PC-3 (cell line): Measurements from ENCODE around the gene CTNS. TPM values are rescaled to one million over a fixed set of nuclear protein-coding genes. Genes with fewer than 3 reads are reported as not detected.

Source experiments
- ATAC-seq: fragments of 200-7000 bp; cut with Tn5 transposase; 2 replicates; pipeline ENCODE4 v1.9.1; 2020; ENCODE audit warnings: mild to moderate bottlenecking, moderate library complexity
- BruUV-seq: library from RNA; stranded (reverse); fragments of 400-500 nt; replicated peaks from 2 replicates; lab custom pipeline; 2021; lab: Mats Ljungman, UMichigan
- CTCF ChIA-PET: fragments of 300-600 bp; sonication (Branson Sonifier 250); formaldehyde crosslinking; loops from one replicate; lab custom pipeline; 2022; ENCODE audit warnings: antibody characterized with exemption; lab: Charles Lee
- POLR2A ChIA-PET: fragments of 300-600 bp; sonication (Branson Sonifier 250); formaldehyde crosslinking; loops from one replicate; lab custom pipeline; 2022; ENCODE audit warnings: antibody characterized with exemption; ENCODE audit not compliant: unreplicated experiment; lab: Charles Lee
- DNase-seq: peaks from one replicate; pipeline ENCODE4 v3.0.0-alpha.2; 2015
- H2AFZ ChIP-seq: fragments of 300-600 bp; sonication (generic); 2 replicates; pipeline ENCODE4 v1.6.0; 2016; ENCODE audit warnings: antibody characterized with exemption, low read length
- H3F3A ChIP-seq: fragments of 300-600 bp; sonication (generic); one replicate; pipeline ENCODE4 v1.6.0; 2017; ENCODE audit warnings: antibody characterized with exemption, low read length, control low read depth, mild to moderate bottlenecking; ENCODE audit not compliant: unreplicated experiment
- H3K27ac ChIP-seq: fragments of 300-600 bp; sonication (generic); 2 replicates; pipeline ENCODE4 v1.5.1; 2016; ENCODE audit warnings: mild to moderate bottlenecking, low read length
- H3K27me3 ChIP-seq: fragments of 300-600 bp; sonication (generic); 2 replicates; pipeline ENCODE4 v1.6.1; 2016; ENCODE audit warnings: low read length, mixed read lengths
- H3K36me3 ChIP-seq: fragments of 300-600 bp; sonication (generic); 2 replicates; pipeline ENCODE4 v1.6.1; 2016; ENCODE audit warnings: low read depth, mixed run types, low read length, mixed read lengths
- H3K4me1 ChIP-seq: fragments of 300-600 bp; sonication (generic); 2 replicates; pipeline ENCODE4 v1.5.1; 2016; ENCODE audit warnings: low read length; ENCODE audit not compliant: insufficient read depth
- H3K4me2 ChIP-seq: fragments of 300-600 bp; sonication (generic); 2 replicates; pipeline ENCODE4 v1.6.0; 2016; ENCODE audit warnings: low read length
- H3K4me3 ChIP-seq: fragments of 300-600 bp; sonication (generic); 2 replicates; pipeline ENCODE4 v1.5.1; 2016; ENCODE audit warnings: mild to moderate bottlenecking, low read length, mixed read lengths
- H3K79me2 ChIP-seq: fragments of 300-600 bp; sonication (generic); 2 replicates; pipeline ENCODE4 v1.6.1; 2017; ENCODE audit warnings: low read length, mixed read lengths
- H3K9ac ChIP-seq: fragments of 300-600 bp; sonication (generic); 2 replicates; pipeline ENCODE4 v1.6.0; 2016; ENCODE audit warnings: mild to moderate bottlenecking, low read length
- H3K9me2 ChIP-seq: fragments of 300-600 bp; sonication (generic); replicated peaks from 2 replicates; pipeline ENCODE4 v1.6.1; 2016; ENCODE audit warnings: mixed run types, low read length, mixed read lengths
- H3K9me3 ChIP-seq: fragments of 300-600 bp; sonication (generic); 2 replicates; pipeline ENCODE4 v1.6.1; 2016; ENCODE audit warnings: low read length, mixed read lengths
- H4K20me1 ChIP-seq: fragments of 300-600 bp; sonication (generic); 2 replicates; pipeline ENCODE4 v1.6.1; 2016; ENCODE audit warnings: low read length, mixed read lengths
- EZH2 ChIP-seq: fragments of 300-600 bp; sonication (generic); IDR thresholded peaks from one replicate; pipeline ENCODE4 v1.6.1; 2017; ENCODE audit warnings: antibody characterized with exemption, mild to moderate bottlenecking, low read length; ENCODE audit not compliant: unreplicated experiment
- EZH2phosphoT487 ChIP-seq: fragments of 300-600 bp; sonication (generic); IDR thresholded peaks from 2 replicates; pipeline ENCODE4 v1.6.1; 2018; ENCODE audit warnings: mild to moderate bottlenecking, antibody characterized with exemption, low read length, borderline replicate concordance
- intact Hi-C: fragments of 100-400 bp; cut with micrococcal nuclease; formaldehyde crosslinking; loops from 2 replicates; pipeline ENCODE4 v1.9.0; 2023
- total RNA-seq: library from RNA; depleted of rRNA; stranded (reverse); fragments of >200 nt; gene quantifications from 2 replicates; pipeline ENCODE4 v1.2.3, GENCODE V29; 2014
- TF ChIP-seq, protein P1 (sequence below): fragments of 300-600 bp; sonication (generic); conservative IDR thresholded peaks from 2 replicates; pipeline ENCODE4 v1.5.1; 2017; ENCODE audit warnings: antibody characterized with exemption, low read depth, mild to moderate bottlenecking, low read length

CTNS gene
- total RNA-seq, 1 experiment from 2014 or later, result 10.2 TPM

GRCh38 chr17:3669548-3669947, 33.0 kb downstream of the CTNS start:
- H4K20me1 ChIP-seq, result peaks cover 13% of the 10 kb centered on the region; the same call in 1 of the 2 replicates
- H3K9me2 ChIP-seq, result no peaks in the 10 kb centered on the region
- peaks cover 11% of the 10 kb centered on the region; the same call in 1 of the 2 replicates for H3K4me1 ChIP-seq
- H3F3A ChIP-seq, result no peaks in the 10 kb centered on the region
- BruUV-seq, result no TSS peak
- peak overlapping the region; percentile 95 for H3K9ac ChIP-seq
- no peak overlapping the region for H2AFZ ChIP-seq
- peak overlapping the region; percentile 99 for H3K4me3 ChIP-seq
- H3K36me3 ChIP-seq, result no peaks in the 10 kb centered on the region
- H3K9me3 ChIP-seq, result no peaks in the 10 kb centered on the region
- no peaks in the 10 kb centered on the region for H3K27me3 ChIP-seq
- H3K4me2 ChIP-seq, result peak overlapping the region; percentile 82
- POLR2A ChIA-PET, result no interaction called here
- CTCF ChIA-PET, result no interaction called here
- no peak overlapping the region for H3K27ac ChIP-seq
- peaks cover 47% of the 10 kb centered on the region for H3K79me2 ChIP-seq
- intact Hi-C loops, result loop anchor here (2.0 kb wide), 1 partner anchor 33 kb away; the partner anchor contains the start of genes CTNS and SHPK
- no peak for DNase-seq
- ATAC-seq, result no peak
- TF ChIP-seq EZH2, result no peak
- TF ChIP-seq EZH2phosphoT487, result no peak
- TF ChIP-seq, protein P1, sequence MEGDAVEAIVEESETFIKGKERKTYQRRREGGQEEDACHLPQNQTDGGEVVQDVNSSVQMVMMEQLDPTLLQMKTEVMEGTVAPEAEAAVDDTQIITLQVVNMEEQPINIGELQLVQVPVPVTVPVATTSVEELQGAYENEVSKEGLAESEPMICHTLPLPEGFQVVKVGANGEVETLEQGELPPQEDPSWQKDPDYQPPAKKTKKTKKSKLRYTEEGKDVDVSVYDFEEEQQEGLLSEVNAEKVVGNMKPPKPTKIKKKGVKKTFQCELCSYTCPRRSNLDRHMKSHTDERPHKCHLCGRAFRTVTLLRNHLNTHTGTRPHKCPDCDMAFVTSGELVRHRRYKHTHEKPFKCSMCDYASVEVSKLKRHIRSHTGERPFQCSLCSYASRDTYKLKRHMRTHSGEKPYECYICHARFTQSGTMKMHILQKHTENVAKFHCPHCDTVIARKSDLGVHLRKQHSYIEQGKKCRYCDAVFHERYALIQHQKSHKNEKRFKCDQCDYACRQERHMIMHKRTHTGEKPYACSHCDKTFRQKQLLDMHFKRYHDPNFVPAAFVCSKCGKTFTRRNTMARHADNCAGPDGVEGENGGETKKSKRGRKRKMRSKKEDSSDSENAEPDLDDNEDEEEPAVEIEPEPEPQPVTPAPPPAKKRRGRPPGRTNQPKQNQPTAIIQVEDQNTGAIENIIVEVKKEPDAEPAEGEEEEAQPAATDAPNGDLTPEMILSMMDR, result no peak

- ChIA-PET CTCF (no interaction called here), POLR2A (no interaction called here)
- Histone ChIP-seq H3K79me2 (peaks cover 26% of the 10 kb centered on the region), H3K9me2 (no peaks in the 10 kb centered on the region), H3K4me1 (0 out of 2 replicates have a peak, but pooled peaks cover 1% of the 10 kb centered on the region), H3K4me3 (no peak overlapping the region), H3K9ac (no peak overlapping the region), H3K27ac (no peak overlapping the region), H4K20me1 (peaks cover 2% of the 10 kb centered on the region; the same call in 1 of the 2 replicates), H3K27me3 (no peaks in the 10 kb centered on the region), H3K4me2 (no peak overlapping the region), H3F3A (no peaks in the 10 kb centered on the region), H3K36me3 (no peaks in the 10 kb centered on the region), H2AFZ (no peak overlapping the region), H3K9me3 (no peaks in the 10 kb centered on the region)
- DNase-seq, result no peak
- TF ChIP-seq, protein P1, result no peak
- no TSS peak for BruUV-seq
- intact Hi-C loops, result no loop called here
- ATAC-seq, result no peak
Observed at GRCh38 chr17:3672571-3672970, 36.0 kb downstream of the CTNS start.

- Histone ChIP-seq H3K9me2 (no peaks in the 10 kb centered on the region), H3F3A (no peaks in the 10 kb centered on the region), H3K79me2 (0 out of 2 replicates have a peak, but pooled peaks cover under 1% of the 10 kb centered on the region), H3K4me3 (no peak overlapping the region), H3K36me3 (no peaks in the 10 kb centered on the region), H3K4me1 (no peaks in the 10 kb centered on the region), H3K4me2 (no peak overlapping the region), H4K20me1 (no peaks in the 10 kb centered on the region), H2AFZ (no peak overlapping the region), H3K27ac (no peak overlapping the region), H3K27me3 (no peaks in the 10 kb centered on the region), H3K9me3 (no peaks in the 10 kb centered on the region), H3K9ac (no peak overlapping the region)
- BruUV-seq, result no TSS peak
- no peak for ATAC-seq
- intact Hi-C loops, result no loop called here
- ChIA-PET CTCF (no interaction called here), POLR2A (no interaction called here)
- TF ChIP-seq EZH2 (no peak), EZH2phosphoT487 (no peak)
- TF ChIP-seq, protein P1, result no peak
- no peak for DNase-seq
Observed at GRCh38 chr17:3675886-3676285, 39.3 kb downstream of the CTNS start.
